Mucosa of descending colon (tissue), 3 donors: Measurements from ENCODE around the gene CBY2. TPM values are rescaled to one million over a fixed set of nuclear protein-coding genes. Genes with fewer than 3 reads are reported as not detected.
"Not testable (repeated sequence)": the region's sequence is repeated elsewhere in the genome, so short reads cannot be mapped to it uniquely, and the experiment has no call there.

Source experiments
- ATAC-seq: fragments of 200-7000 bp; cut with Tn5 transposase; one replicate; pipeline ENCODE4 v1.9.1; 2020; ENCODE audit warnings: mild to moderate bottlenecking, moderate library complexity
- DNase-seq, 3 donors: peaks; one replicate each; pipeline ENCODE4 v3.0.0-alpha.2; 2020
- H3K36me3 ChIP-seq: fragments of 200-600 bp; one replicate; pipeline ENCODE4 v1.8.0; 2021; ENCODE audit warnings: low read depth, mild to moderate bottlenecking
- H3K4me1 ChIP-seq: fragments of 200-600 bp; one replicate; pipeline ENCODE4 v1.8.0; 2021; ENCODE audit warnings: low read depth, mild to moderate bottlenecking
- H3K4me3 ChIP-seq: fragments of 200-600 bp; one replicate; pipeline ENCODE4 v1.8.0; 2021; ENCODE audit warnings: mild to moderate bottlenecking
- H3K9me3 ChIP-seq: fragments of 200-600 bp; one replicate; pipeline ENCODE4 v1.8.0; 2021; ENCODE audit warnings: mild to moderate bottlenecking
- CTCF ChIP-seq: fragments of 200-600 bp; IDR thresholded peaks from one replicate; pipeline ENCODE4 v1.8.0; 2022; ENCODE audit warnings: antibody characterized with exemption, mild to moderate bottlenecking
- intact Hi-C, 2 donors: fragments of 100-400 bp; cut with DNase I in 1 of 2; cut with micrococcal nuclease in 1 of 2; formaldehyde crosslinking; loops; one replicate each; pipeline versions ENCODE4 v1.11.0 to v1.11.1; 2022; cut with DNase I, micrococcal nuclease
- long read RNA-seq, 2 donors: library from polyadenylated mRNA; unstranded; transcript quantifications; one replicate each; pipeline ENCODE4 v2.0.0, GENCODE V29; 2019 to 2021
- total RNA-seq, 3 donors: library from RNA; stranded (reverse); fragmentation: NEBNext Ultra II Directional in 2 of 3; extraction: Animal tissue kit (Norgen Biotek cat#: 25700) in 2 of 3; gene quantifications; one replicate each; pipeline versions ENCODE4 v1.2.1 to v1.2.4, GENCODE V29; 2021 to 2023
- donor health status: DM: no; HTN: no; CAD: no; lungs with moderate emphysema.
- donor health status: DM: no; HTN: no; CAD: no.
- donor health status: DM: no; HTN: yes; CAD: no.

Gene CBY2
- not detected for total RNA-seq
- long read RNA-seq, donor 1: 0 reads
- long read RNA-seq, donor 2: 0 reads

- DNase-seq (no peak), ATAC-seq (no peak)
- no peaks in the 10 kb centered on the region for H3K9me3 ChIP-seq
- H3K4me1 ChIP-seq: no peaks in the 10 kb centered on the region
- no peak within 1 kb of the TSS for H3K4me3 ChIP-seq
- no peak for TF ChIP-seq CTCF
- H3K36me3 ChIP-seq: no peaks in the 10 kb centered on the region
- intact Hi-C loops: no loop called here
Observed at GRCh38 chr13:45702088-45702487, at the start of gene CBY2. Gene CBY2 (plus strand): TSS chr13:45702320. CDS start chr13:45702391, 71 bp downstream.

- no peak overlapping the region for H3K4me3 ChIP-seq
- no peaks in the 10 kb centered on the region for H3K36me3 ChIP-seq
- intact Hi-C loops: no loop called here
- no peak for TF ChIP-seq CTCF
- no peaks in the 10 kb centered on the region for H3K9me3 ChIP-seq
- ATAC-seq (no peak), DNase-seq (no peak)
- H3K4me1 ChIP-seq: no peaks in the 10 kb centered on the region
Observed at GRCh38 chr13:45654633-45655349, 47.3 kb upstream of the CBY2 start.

GRCh38 chr13:45658586-45659235 lies 43.4 kb upstream of the CBY2 start:
- no peaks in the 10 kb centered on the region for H3K4me1 ChIP-seq
- ATAC-seq (no peak), DNase-seq (no peak)
- no peak for TF ChIP-seq CTCF
- H3K36me3 ChIP-seq: no peaks in the 10 kb centered on the region
- H3K4me3 ChIP-seq: no peak overlapping the region
- intact Hi-C loops: no loop called here
- no peaks in the 10 kb centered on the region for H3K9me3 ChIP-seq

GRCh38 chr13:45659536-45659935 lies 42.6 kb upstream of the CBY2 start:
- Histone ChIP-seq H3K4me1 (no peaks in the 10 kb centered on the region), H3K36me3 (no peaks in the 10 kb centered on the region), H3K9me3 (no peaks in the 10 kb centered on the region), H3K4me3 (no peak overlapping the region)
- no peak for ATAC-seq
- no peak for TF ChIP-seq CTCF
- intact Hi-C loops: no loop called here
- no peak for DNase-seq

- ATAC-seq, H3K4me1 ChIP-seq, H3K9me3 ChIP-seq, H3K36me3 ChIP-seq, DNase-seq, H3K4me3 ChIP-seq, intact Hi-C loops: not testable (repeated sequence)
Observed at GRCh38 chr13:45660458-45660857, 41.7 kb upstream of the CBY2 start.

GRCh38 chr13:45662162-45662561 lies 40.0 kb upstream of the CBY2 start:
- ATAC-seq (no peak), DNase-seq (no peak)
- Histone ChIP-seq H3K4me3 (no peak overlapping the region), H3K36me3 (no peaks in the 10 kb centered on the region), H3K4me1 (no peaks in the 10 kb centered on the region), H3K9me3 (no peaks in the 10 kb centered on the region)
- TF ChIP-seq CTCF: no peak
- intact Hi-C loops: no loop called here

GRCh38 chr13:45662903-45663302 lies 39.2 kb upstream of the CBY2 start:
- H3K4me1 ChIP-seq, DNase-seq, H3K9me3 ChIP-seq, intact Hi-C loops, H3K4me3 ChIP-seq, H3K36me3 ChIP-seq, ATAC-seq: not testable (repeated sequence)

GRCh38 chr13:45669626-45670025 lies 32.5 kb upstream of the CBY2 start:
- H3K4me3 ChIP-seq, DNase-seq, H3K4me1 ChIP-seq, intact Hi-C loops, H3K36me3 ChIP-seq, ATAC-seq, H3K9me3 ChIP-seq: not testable (repeated sequence)
